Esophagus squamous epithelium (tissue), 5 donors: ENCODE results near the gene ENGASE. TPM values are rescaled to one million over a fixed set of nuclear protein-coding genes. Genes with fewer than 3 reads are reported as not detected.

Experiments used
- DNase-seq: peaks from one replicate; lab custom pipeline; 2025; lab: John Stamatoyannopoulos, UW
- H3K27ac ChIP-seq, 4 donors: fragments of 200-600 bp; sonication (generic); one replicate each; pipeline ENCODE4 v1.5.1; 2016 to 2019; ENCODE audit warnings: mild to moderate bottlenecking in 1 of 4
- H3K27me3 ChIP-seq, 4 donors: fragments of 200-600 bp; sonication (generic); 1 replicate in 3 of 4; 2 replicates in 1 of 4; pipeline versions ENCODE4 v1.5.1 to v1.6.0; 2017 to 2021; ENCODE audit warnings: antibody characterized with exemption in 1 of 4
- H3K36me3 ChIP-seq, 3 donors: fragments of 200-600 bp; sonication (generic); one replicate each; pipeline ENCODE4 v1.5.1; 2016 to 2019
- H3K4me1 ChIP-seq, 3 donors: fragments of 200-600 bp; sonication (generic); one replicate each; pipeline ENCODE4 v1.5.1; 2017 to 2019
- H3K4me3 ChIP-seq, 4 donors: fragments of 200-600 bp; sonication (generic); 1 replicate in 3 of 4; 2 replicates in 1 of 4; pipeline ENCODE4 v1.5.1; 2016 to 2019; ENCODE audit warnings: mild to moderate bottlenecking in 2 of 4, moderate library complexity in 1 of 4
- H3K9me3 ChIP-seq, 3 donors: fragments of 200-600 bp; sonication (generic); one replicate each; pipeline ENCODE4 v1.5.1; 2016 to 2019
- POLR2A ChIP-seq, 4 donors: fragments of 450-650 bp; IDR thresholded peaks; one replicate each; pipeline ENCODE4 v1.6.1; 2017; ENCODE audit warnings: antibody characterized with exemption in 4 of 4, mild to moderate bottlenecking in 4 of 4, moderate library complexity in 3 of 4
- WGBS, 2 donors: methylation state at CpG; one replicate each; pipeline ENCODE4 v1.1.5; 2018; 5-methylcytosine and 5-hydroxymethylcytosine counted together
- intact Hi-C: fragments of 100-400 bp; cut with DNase I; formaldehyde crosslinking; loops from one replicate; pipeline ENCODE4 v1.15.0; 2022
- total RNA-seq, 4 donors: library from RNA; depleted of rRNA; stranded (reverse); fragments of >200 nt; gene quantifications; one replicate each; pipeline ENCODE4 v1.1.0, GENCODE V29; 2016
- TF ChIP-seq, protein P1 (sequence below), 6 experiments: fragments of 450-650 bp in 4 of 6; fragments of 200-600 bp in 2 of 6; sonication (generic) in 2 of 6; IDR thresholded peaks; one replicate each; pipeline ENCODE4 v1.5.1; 2016 to 2019; ENCODE audit warnings: antibody characterized with exemption in 6 of 6, mild to moderate bottlenecking in 4 of 6, moderate library complexity in 4 of 6
- donor health status: DM: yes; HTN: yes; CAD: no.

The ENGASE gene
- total RNA-seq, 4 donors from 2014 or later, result 6.0 to 32.2 (median 9.5) TPM

DNA sequence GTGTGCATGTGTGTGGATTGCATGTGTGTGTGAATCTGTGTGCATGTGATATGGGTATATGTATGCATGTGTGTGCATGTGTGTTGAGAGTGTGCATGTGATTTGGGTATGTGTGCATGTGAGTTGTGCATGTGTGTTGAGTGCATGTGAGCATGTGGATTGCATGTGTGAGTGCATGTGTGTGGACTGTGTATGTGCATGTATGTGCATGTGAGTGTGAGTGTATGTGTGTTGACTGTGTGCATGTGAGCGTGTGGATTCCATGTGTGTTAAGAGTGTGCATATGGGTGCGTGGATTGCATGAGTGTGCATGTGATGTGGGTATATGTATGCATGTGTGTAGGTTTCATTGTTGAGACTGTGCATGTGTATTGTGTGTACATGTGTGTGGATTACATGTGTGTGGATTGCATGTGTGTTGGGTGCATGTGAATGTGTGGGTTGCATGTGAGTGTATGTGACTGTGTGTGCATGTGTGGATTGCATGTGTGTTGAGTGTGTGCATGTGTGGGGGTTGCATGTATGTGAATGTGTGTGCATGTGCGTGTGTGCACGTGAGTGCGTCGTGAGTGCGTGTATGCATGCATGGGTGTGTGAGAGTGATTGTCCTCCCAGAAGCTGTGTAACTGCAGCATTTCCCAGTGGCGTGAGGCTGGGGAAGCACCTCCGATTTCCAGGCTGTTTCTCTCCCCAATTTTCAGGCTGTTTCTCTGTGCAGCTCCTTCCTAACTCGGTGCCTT lies 31.3 kb upstream of the ENGASE start:
- WGBS, 2 donors, result 85 to 86% methylated on average over 10 of the region's 10 CpGs
- peaks cover 0 to 46% (median 9%) of the 10 kb centered on the region in 3 donors for H3K4me1 ChIP-seq
- H3K36me3 ChIP-seq, result peaks cover 0 to 8% (median 0%) of the 10 kb centered on the region in 3 donors
- intact Hi-C loops, result no loop called here
- no peak overlapping the region for H3K4me3 ChIP-seq
- no peaks in the 10 kb centered on the region for H3K9me3 ChIP-seq
- DNase-seq, result no peak
- TF ChIP-seq, protein P1, sequence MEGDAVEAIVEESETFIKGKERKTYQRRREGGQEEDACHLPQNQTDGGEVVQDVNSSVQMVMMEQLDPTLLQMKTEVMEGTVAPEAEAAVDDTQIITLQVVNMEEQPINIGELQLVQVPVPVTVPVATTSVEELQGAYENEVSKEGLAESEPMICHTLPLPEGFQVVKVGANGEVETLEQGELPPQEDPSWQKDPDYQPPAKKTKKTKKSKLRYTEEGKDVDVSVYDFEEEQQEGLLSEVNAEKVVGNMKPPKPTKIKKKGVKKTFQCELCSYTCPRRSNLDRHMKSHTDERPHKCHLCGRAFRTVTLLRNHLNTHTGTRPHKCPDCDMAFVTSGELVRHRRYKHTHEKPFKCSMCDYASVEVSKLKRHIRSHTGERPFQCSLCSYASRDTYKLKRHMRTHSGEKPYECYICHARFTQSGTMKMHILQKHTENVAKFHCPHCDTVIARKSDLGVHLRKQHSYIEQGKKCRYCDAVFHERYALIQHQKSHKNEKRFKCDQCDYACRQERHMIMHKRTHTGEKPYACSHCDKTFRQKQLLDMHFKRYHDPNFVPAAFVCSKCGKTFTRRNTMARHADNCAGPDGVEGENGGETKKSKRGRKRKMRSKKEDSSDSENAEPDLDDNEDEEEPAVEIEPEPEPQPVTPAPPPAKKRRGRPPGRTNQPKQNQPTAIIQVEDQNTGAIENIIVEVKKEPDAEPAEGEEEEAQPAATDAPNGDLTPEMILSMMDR (IDR thresholded peaks at IDR 0.05), result no peak
- no peak for TF ChIP-seq POLR2A (IDR thresholded peaks at IDR 0.05)
- no peak overlapping the region for H3K27ac ChIP-seq
- peaks cover 0 to 24% (median 0%) of the 10 kb centered on the region in 4 donors for H3K27me3 ChIP-seq

DNA sequence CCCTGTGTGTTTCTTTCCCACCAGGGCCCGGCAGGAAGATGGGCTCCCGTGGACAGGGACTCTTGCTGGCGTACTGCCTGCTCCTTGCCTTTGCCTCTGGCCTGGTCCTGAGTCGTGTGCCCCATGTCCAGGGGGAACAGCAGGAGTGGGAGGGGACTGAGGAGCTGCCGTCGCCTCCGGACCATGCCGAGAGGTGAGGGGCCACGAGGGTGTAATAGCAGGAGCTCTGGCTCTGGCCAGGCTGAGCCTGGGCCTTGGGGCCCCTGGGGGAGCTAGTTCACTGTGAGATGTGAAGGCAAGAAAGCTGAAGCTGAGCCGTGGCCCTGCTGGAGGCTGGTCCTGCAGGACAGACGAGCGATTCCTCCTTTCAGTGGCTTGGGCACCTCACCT lies 30.7 kb upstream of the ENGASE start:
- peaks cover 0 to 9% (median 0%) of the 10 kb centered on the region in 3 donors for H3K36me3 ChIP-seq
- no peak for DNase-seq
- no peak overlapping the region for H3K4me3 ChIP-seq
- peaks cover 0 to 42% (median 5%) of the 10 kb centered on the region in 3 donors for H3K4me1 ChIP-seq
- H3K9me3 ChIP-seq, result no peaks in the 10 kb centered on the region
- whole genome bisulfite sequencing, 2 donors, result 79% methylated on average over 3 of the region's 12 CpGs; no CpG with 5 or more reads in 1 of the 2 donors
- no peak for TF ChIP-seq POLR2A (IDR thresholded peaks at IDR 0.05)
- TF ChIP-seq, protein P1 (IDR thresholded peaks at IDR 0.05), result no peak
- intact Hi-C loops, result no loop called here
- peaks cover 0 to 24% (median 0%) of the 10 kb centered on the region in 4 donors for H3K27me3 ChIP-seq
- H3K27ac ChIP-seq, result no peak overlapping the region

DNA sequence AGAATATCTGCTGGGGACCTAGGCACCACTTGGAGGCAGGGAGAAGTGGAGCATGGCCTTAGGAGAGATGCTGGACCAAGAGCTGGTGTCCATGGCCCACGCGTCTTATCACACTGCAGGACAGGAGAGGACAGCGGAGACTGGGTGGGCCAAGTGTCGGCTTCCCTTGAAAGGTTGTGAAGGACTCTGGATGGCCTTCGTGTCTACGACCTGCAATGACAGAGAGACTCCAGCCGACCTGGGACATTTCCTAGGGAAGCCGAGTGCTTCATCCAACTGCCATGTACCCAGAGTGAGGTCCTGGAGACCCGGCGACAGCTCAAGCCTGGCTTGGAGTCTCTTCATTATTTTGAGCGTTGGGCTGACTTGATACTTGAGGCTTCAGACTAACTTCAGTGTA lies 30.2 kb upstream of the ENGASE start:
- intact Hi-C loops, result no loop called here
- DNase-seq, result no peak
- 60 to 84% methylated on average over 1 to 11 of the region's 11 CpGs for WGBS, 2 donors

DNA sequence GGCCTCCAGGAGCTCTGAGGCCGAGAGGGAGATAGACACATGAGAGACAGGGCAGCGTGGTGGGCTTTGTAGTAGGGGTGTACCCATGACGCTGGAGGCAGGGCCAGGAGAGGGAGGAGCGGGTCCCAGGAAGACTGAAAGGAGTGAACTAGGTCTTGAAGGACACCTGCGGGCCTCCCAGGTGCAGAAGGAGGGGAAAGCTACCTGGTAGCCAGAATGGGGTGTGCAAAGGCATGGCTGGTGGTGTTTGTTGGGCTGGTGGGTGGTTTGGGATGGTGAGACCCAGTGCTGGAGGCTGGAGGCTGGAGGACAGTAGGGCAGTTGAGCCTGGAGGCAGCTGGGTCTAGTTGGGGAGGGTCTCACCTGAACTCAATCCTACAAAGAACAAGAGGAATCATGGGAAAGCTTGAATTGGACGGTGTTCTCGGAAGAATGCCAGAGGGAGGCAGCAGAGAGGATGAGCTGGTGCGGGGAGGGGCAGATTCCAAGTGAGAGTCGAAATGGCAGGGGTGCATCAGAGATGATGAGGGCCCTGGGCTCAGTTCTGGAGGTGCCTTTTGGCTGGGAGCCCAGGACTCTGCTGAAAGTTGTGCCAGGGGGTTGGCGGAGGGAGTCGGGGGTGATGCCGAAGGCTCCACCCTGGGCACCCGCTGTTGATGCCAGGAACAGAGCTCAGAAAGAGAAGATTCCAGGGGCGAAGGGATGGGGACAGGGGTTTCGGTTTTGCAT lies 29.5 kb upstream of the ENGASE start:
- no peak overlapping the region for H3K27ac ChIP-seq
- intact Hi-C loops, result no loop called here
- H3K4me3 ChIP-seq, result no peak overlapping the region
- H3K9me3 ChIP-seq, result no peaks in the 10 kb centered on the region
- DNase-seq, result no peak
- H3K27me3 ChIP-seq, result peaks cover 0 to 35% (median 0%) of the 10 kb centered on the region in 4 donors
- peaks cover 0 to 9% (median 0%) of the 10 kb centered on the region in 3 donors for H3K36me3 ChIP-seq
- H3K4me1 ChIP-seq, result peaks cover 0 to 39% (median 3%) of the 10 kb centered on the region in 3 donors
- TF ChIP-seq, protein P1 (IDR thresholded peaks at IDR 0.05), result no peak
- no peak for TF ChIP-seq POLR2A (IDR thresholded peaks at IDR 0.05)
- WGBS, 2 donors, result 69 to 75% methylated on average over 14 of the region's 15 CpGs

More for the DNA sequence above, 30.2 kb upstream of the ENGASE start:
- H3K27ac ChIP-seq, result no peak overlapping the region
- no peaks in the 10 kb centered on the region for H3K9me3 ChIP-seq
- peaks cover 0 to 29% (median 0%) of the 10 kb centered on the region in 4 donors for H3K27me3 ChIP-seq
- H3K4me3 ChIP-seq, result no peak overlapping the region
- TF ChIP-seq, protein P1 (IDR thresholded peaks at IDR 0.05), result no peak
- no peak for TF ChIP-seq POLR2A (IDR thresholded peaks at IDR 0.05)
- peaks cover 0 to 9% (median 0%) of the 10 kb centered on the region in 3 donors for H3K36me3 ChIP-seq
- peaks cover 0 to 39% (median 3%) of the 10 kb centered on the region in 3 donors for H3K4me1 ChIP-seq

DNA sequence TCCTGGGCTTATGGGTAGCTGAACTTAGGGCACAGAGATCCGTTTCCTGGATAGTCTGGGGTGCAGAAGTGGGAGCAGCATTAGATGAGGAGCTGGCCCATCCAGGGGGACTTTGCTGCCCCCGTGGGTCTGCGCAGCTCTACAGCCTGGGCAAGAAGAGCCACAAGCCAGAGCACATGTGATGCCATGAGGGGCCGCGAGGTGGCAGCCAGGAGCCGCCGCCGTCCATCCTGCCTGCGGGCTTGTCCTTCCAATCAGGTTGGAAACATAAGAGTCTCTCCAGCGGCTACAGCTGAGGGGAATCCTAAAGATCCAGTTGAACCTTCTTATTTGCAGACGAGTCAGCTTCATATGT lies 28.8 kb upstream of the ENGASE start:
- H3K4me1 ChIP-seq, result peaks cover 0 to 39% (median 3%) of the 10 kb centered on the region in 3 donors
- no peaks in the 10 kb centered on the region for H3K9me3 ChIP-seq
- no peak for DNase-seq
- peaks cover 0 to 36% (median 0%) of the 10 kb centered on the region in 4 donors for H3K27me3 ChIP-seq
- TF ChIP-seq, protein P1 (IDR thresholded peaks at IDR 0.05), result peak; percentile 68 to 92 (median 88)
- TF ChIP-seq POLR2A (IDR thresholded peaks at IDR 0.05), result no peak
- intact Hi-C loops, result no loop called here
- 3 to 5% methylated on average over 6 to 11 of the region's 11 CpGs for WGBS, 2 donors
- peaks cover 0 to 9% (median 0%) of the 10 kb centered on the region in 3 donors for H3K36me3 ChIP-seq
- H3K4me3 ChIP-seq, result no peak overlapping the region
- no peak overlapping the region for H3K27ac ChIP-seq
